ENCODE results near the gene SLC9A3.

DNA sequence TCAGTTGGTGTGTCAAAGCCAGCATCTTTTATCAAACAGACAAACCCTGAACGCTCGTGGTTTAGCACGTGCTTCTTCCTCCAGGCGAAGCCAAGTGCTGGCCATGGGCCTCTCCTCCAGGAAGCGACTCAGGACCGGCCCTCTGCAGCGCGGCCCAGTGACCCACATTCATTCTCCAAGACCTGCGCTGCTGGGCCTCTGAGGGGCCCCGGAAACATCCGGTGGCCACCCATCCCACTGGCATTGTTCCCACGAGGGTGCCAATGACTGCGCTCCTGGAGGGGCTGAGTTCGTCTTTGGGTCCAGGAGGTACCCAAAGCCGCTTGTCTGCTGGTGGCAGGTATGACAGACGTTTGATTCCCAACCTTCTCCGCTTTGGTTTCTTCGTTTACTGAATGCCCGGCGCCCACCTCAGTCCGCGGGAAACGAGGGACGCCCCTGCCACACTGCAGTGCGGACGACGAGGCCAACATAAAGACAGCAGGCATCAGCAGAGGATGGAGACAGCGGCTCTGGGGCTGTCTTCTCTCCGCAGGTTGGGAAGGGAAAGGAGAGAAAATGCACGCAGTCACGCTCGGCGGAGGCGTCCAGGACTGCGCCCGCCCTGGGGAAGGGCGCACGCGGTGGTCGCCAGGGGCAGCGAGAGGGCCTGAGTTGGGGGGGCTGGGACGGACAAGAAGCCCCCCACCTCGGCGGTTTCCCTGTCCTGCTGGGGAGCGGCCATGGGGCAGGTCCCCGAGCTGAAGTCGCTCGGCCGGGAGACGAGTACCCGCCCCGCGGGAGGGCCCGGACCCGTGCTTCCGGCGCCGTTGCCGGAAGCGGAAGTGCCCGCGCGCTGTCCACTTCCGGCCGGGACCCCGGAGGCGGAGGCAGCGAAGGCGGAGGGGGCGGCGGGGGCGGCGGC lies 81.7 kb downstream of the SLC9A3 start, which contains the start of gene EXOC3:
- TF ChIP-seq, protein P1, sequence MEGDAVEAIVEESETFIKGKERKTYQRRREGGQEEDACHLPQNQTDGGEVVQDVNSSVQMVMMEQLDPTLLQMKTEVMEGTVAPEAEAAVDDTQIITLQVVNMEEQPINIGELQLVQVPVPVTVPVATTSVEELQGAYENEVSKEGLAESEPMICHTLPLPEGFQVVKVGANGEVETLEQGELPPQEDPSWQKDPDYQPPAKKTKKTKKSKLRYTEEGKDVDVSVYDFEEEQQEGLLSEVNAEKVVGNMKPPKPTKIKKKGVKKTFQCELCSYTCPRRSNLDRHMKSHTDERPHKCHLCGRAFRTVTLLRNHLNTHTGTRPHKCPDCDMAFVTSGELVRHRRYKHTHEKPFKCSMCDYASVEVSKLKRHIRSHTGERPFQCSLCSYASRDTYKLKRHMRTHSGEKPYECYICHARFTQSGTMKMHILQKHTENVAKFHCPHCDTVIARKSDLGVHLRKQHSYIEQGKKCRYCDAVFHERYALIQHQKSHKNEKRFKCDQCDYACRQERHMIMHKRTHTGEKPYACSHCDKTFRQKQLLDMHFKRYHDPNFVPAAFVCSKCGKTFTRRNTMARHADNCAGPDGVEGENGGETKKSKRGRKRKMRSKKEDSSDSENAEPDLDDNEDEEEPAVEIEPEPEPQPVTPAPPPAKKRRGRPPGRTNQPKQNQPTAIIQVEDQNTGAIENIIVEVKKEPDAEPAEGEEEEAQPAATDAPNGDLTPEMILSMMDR (IDR thresholded peaks at IDR 0.05) = no peak
- peak; percentile 76 for TF ChIP-seq POLR2AphosphoS5 (IDR thresholded peaks at IDR 0.05)
- no peak for TF ChIP-seq POLR2A (IDR thresholded peaks at IDR 0.05)

All from prostate gland (tissue), 2 donors.